A549 (cell line): ENCODE data around the gene CDC5L. TPM values are rescaled to one million over a fixed set of nuclear protein-coding genes. Genes with fewer than 3 reads are reported as not detected.
A peak's percentile ranks its signal among the peaks of the same experiment; 100 is the strongest.

Experiments
- ATAC-seq, 2 experiments: fragments of 200-7000 bp in 1 of 2; fragments of >200 bp in 1 of 2; cut with Nextera tagmentation in 1 of 2; cut with Tn5 transposase in 1 of 2; 3 replicates each; pipeline versions ENCODE4 v1.8.0 to v1.9.1; 2018 to 2020; ENCODE audit warnings: mild to moderate bottlenecking in 1 of 2, moderate library complexity in 1 of 2
- CTCF ChIA-PET: fragments of 300-600 bp; sonication (Branson Sonifier 250); formaldehyde crosslinking; extraction: SDS; loops from one replicate; lab custom pipeline; 2021; ENCODE audit warnings: antibody characterized with exemption, inconsistent platforms; lab: Yijun Ruan, JAX
- POLR2A ChIA-PET: fragments of 350-600 bp; formaldehyde crosslinking; extraction: SDS; loops from one replicate; lab custom pipeline; 2021; ENCODE audit warnings: antibody characterized with exemption, inconsistent platforms; lab: Yijun Ruan, JAX
- DNase-seq, 2 experiments: peaks; one replicate each; pipeline versions ENCODE4 v3.0.0 to v3.0.0-alpha.2; 2011 to 2016; ENCODE audit warnings: low read depth in 1 of 2, low spot score in 1 of 2
- FAIRE-seq: peaks from 2 replicates; lab custom pipeline; 2011; peaks lifted over from hg19 to GRCh38; lab: Jason Lieb, UNC
- H3K27ac ChIP-seq, 2 experiments: fragments of >200 bp; sonication (Bioruptor Twin); formaldehyde crosslinking; 3 replicates each; pipeline ENCODE4 v1.5.1; 2016 to 2017
- H3K4me1 ChIP-seq: fragments of >200 bp; sonication (Bioruptor Twin); formaldehyde crosslinking; 3 replicates; pipeline ENCODE4 v1.6.1; 2016
- H3K4me2 ChIP-seq: fragments of >200 bp; sonication (Bioruptor Twin); formaldehyde crosslinking; 3 replicates; pipeline ENCODE4 v1.6.1; 2016
- H3K4me3 ChIP-seq: fragments of >200 bp; sonication (Bioruptor Twin); formaldehyde crosslinking; 3 replicates; pipeline ENCODE4 v1.5.1; 2016
- H3K9me3 ChIP-seq: fragments of >200 bp; sonication (Bioruptor Twin); formaldehyde crosslinking; 3 replicates; pipeline ENCODE4 v1.6.1; 2016
- BHLHE40 ChIP-seq: IDR thresholded peaks from 2 replicates; pipeline ENCODE4 v1.6.1; 2012; ENCODE audit warnings: low read depth, low read length, inconsistent platforms
- CBX2 ChIP-seq: fragments of 200-600 bp; sonication (generic); IDR thresholded peaks from 2 replicates; pipeline ENCODE4 v1.6.1; 2016; ENCODE audit warnings: low read depth, mild to moderate bottlenecking, borderline replicate concordance
- EHMT2 ChIP-seq: fragments of 200-600 bp; sonication (generic); IDR thresholded peaks from 2 replicates; pipeline ENCODE4 v1.6.1; 2016; ENCODE audit warnings: antibody characterized with exemption, low read depth, mild to moderate bottlenecking, moderate library complexity
- GATA3 ChIP-seq: IDR thresholded peaks from 2 replicates; pipeline ENCODE4 v1.6.1; 2012; ENCODE audit warnings: borderline replicate concordance
- HDAC2 ChIP-seq: fragments of 200-600 bp; sonication (generic); IDR thresholded peaks from 2 replicates; pipeline ENCODE4 v1.6.1; 2016
- HES2 ChIP-seq: fragments of >200 bp; sonication (Bioruptor Twin); formaldehyde crosslinking; IDR thresholded peaks from 2 replicates; pipeline ENCODE4 v1.6.1; 2016
- HEYL ChIP-seq: fragments of 250-450 bp; sonication (Bioruptor Pico); IDR thresholded peaks from 2 replicates; pipeline ENCODE4 v1.8.0; 2021; ENCODE audit warnings: mild to moderate bottlenecking, moderate library complexity
- HMGXB4 ChIP-seq: fragments of 250-450 bp; sonication (Bioruptor Pico); IDR thresholded peaks from 2 replicates; pipeline ENCODE4 v1.5.0; 2021; ENCODE audit warnings: mild to moderate bottlenecking, moderate library complexity, borderline replicate concordance
- HOXA7 ChIP-seq: fragments of 250-450 bp; sonication (Bioruptor Pico); IDR thresholded peaks from 2 replicates; pipeline ENCODE4 v1.5.0; 2020; ENCODE audit warnings: mild to moderate bottlenecking, moderate library complexity
- HOXB13 ChIP-seq: fragments of 250-450 bp; sonication (Bioruptor Pico); IDR thresholded peaks from 2 replicates; pipeline ENCODE4 v1.5.0; 2020; ENCODE audit warnings: low read depth, mild to moderate bottlenecking, moderate library complexity
- HOXB5 ChIP-seq: fragments of 250-450 bp; sonication (Bioruptor Pico); IDR thresholded peaks from 2 replicates; pipeline ENCODE4 v1.5.0; 2020; ENCODE audit warnings: mild to moderate bottlenecking, moderate library complexity
- JUN ChIP-seq, 2 experiments: fragments of >200 bp; sonication (Bioruptor Twin); formaldehyde crosslinking; IDR thresholded peaks; 2 replicates in 1 of 2; 3 replicates in 1 of 2; pipeline ENCODE4 v1.6.1; 2016 to 2017
- JUNB ChIP-seq: fragments of >200 bp; sonication (Bioruptor Twin); formaldehyde crosslinking; IDR thresholded peaks from 2 replicates; pipeline ENCODE4 v1.6.1; 2016
- MAFK ChIP-seq: fragments of 450-650 bp; IDR thresholded peaks from 2 replicates; pipeline ENCODE4 v1.6.1; 2014; ENCODE audit not compliant: partially characterized antibody
- MAX ChIP-seq: IDR thresholded peaks from 2 replicates; pipeline ENCODE4 v1.6.1; 2012
- MAZ ChIP-seq: fragments of 150-350 bp; IDR thresholded peaks from 2 replicates; pipeline ENCODE4 v1.6.1; 2014; ENCODE audit warnings: antibody characterized with exemption, low read depth, low read length, borderline replicate concordance
- MYC ChIP-seq: IDR thresholded peaks from 2 replicates; pipeline ENCODE4 v1.6.1; 2012; ENCODE audit warnings: mild to moderate bottlenecking, inconsistent platforms, low read length, improper control_type of control experiment, borderline replicate concordance
- PHF8 ChIP-seq: fragments of 200-600 bp; sonication (generic); IDR thresholded peaks from 2 replicates; pipeline ENCODE4 v1.6.1; 2016; ENCODE audit warnings: low read depth, mild to moderate bottlenecking, antibody characterized with exemption, moderate library complexity, borderline replicate concordance
- POLR2A ChIP-seq: IDR thresholded peaks from 2 replicates; pipeline ENCODE4 v1.6.1; 2012; ENCODE audit warnings: mild to moderate bottlenecking, low read length
- RAD21 ChIP-seq, 2 experiments: fragments of >200 bp in 1 of 2; sonication (Bioruptor Twin) in 1 of 2; formaldehyde crosslinking in 1 of 2; IDR thresholded peaks in 1 of 2; conservative IDR thresholded peaks in 1 of 2; 2 replicates in 1 of 2; 3 replicates in 1 of 2; pipeline ENCODE4 v1.6.1; 2012 to 2018; ENCODE audit warnings: inconsistent platforms in 1 of 2
- RFX5 ChIP-seq: fragments of 450-650 bp; IDR thresholded peaks from 2 replicates; pipeline ENCODE4 v1.7.1; 2014; ENCODE audit warnings: antibody characterized with exemption, mild to moderate bottlenecking, moderate library complexity
- SMC3 ChIP-seq: fragments of >200 bp; sonication (Bioruptor Twin); formaldehyde crosslinking; IDR thresholded peaks from 3 replicates; pipeline ENCODE4 v1.6.1; 2018; ENCODE audit warnings: inconsistent platforms
- SREBF2 ChIP-seq: fragments of 450-650 bp; IDR thresholded peaks from 2 replicates; pipeline ENCODE4 v1.6.1; 2014; ENCODE audit warnings: mild to moderate bottlenecking, moderate library complexity
- ZFP36 ChIP-seq: fragments of 450-650 bp; IDR thresholded peaks from 2 replicates; pipeline ENCODE4 v1.6.1; 2014; ENCODE audit warnings: borderline replicate concordance; ENCODE audit not compliant: partially characterized antibody
- ZNF302 ChIP-seq: fragments of 250-450 bp; sonication (Bioruptor Pico); IDR thresholded peaks from 2 replicates; pipeline ENCODE4 v1.9.0; 2021; ENCODE audit warnings: inconsistent platforms, mild to moderate bottlenecking, moderate library complexity
- ZSCAN20 ChIP-seq: fragments of 250-450 bp; sonication (Bioruptor Pico); IDR thresholded peaks from 2 replicates; pipeline ENCODE4 v1.8.0; 2022; ENCODE audit warnings: mild to moderate bottlenecking, moderate library complexity
- WGBS: methylation state at CpG from one replicate; pipeline ENCODE4 v1.1.6; 2017; ENCODE audit errors: missing lambda C conversion rate; 5-methylcytosine and 5-hydroxymethylcytosine counted together
- polyA plus RNA-seq, 4 experiments: library from polyadenylated mRNA; depleted of rRNA in 3 of 4; stranded (reverse); fragments of >200 nt; fragmentation: RNase III in 1 of 4; extraction: RNeasy Plus Mini Kit Qiagen cat#74134 plus additional on column Dnase treatment in 1 of 4; gene quantifications; 2 replicates in 3 of 4; 3 replicates in 1 of 4; pipeline ENCODE4 v1.2.3, GENCODE V29; 2011 to 2017
- TF ChIP-seq, protein P1 (sequence below): fragments of >200 bp; sonication (Bioruptor Twin); formaldehyde crosslinking; IDR thresholded peaks from 3 replicates; pipeline ENCODE4 v1.5.1; 2016
- TF ChIP-seq, protein P2 (sequence below): fragments of 450-650 bp; IDR thresholded peaks from 2 replicates; pipeline ENCODE4 v1.6.1; 2014; ENCODE audit warnings: antibody characterized with exemption

Gene CDC5L
- polyA plus RNA-seq, 2 of the 4 experiments (the other 2 are of a cell fraction): 12.8 to 20.5 TPM

DNA sequence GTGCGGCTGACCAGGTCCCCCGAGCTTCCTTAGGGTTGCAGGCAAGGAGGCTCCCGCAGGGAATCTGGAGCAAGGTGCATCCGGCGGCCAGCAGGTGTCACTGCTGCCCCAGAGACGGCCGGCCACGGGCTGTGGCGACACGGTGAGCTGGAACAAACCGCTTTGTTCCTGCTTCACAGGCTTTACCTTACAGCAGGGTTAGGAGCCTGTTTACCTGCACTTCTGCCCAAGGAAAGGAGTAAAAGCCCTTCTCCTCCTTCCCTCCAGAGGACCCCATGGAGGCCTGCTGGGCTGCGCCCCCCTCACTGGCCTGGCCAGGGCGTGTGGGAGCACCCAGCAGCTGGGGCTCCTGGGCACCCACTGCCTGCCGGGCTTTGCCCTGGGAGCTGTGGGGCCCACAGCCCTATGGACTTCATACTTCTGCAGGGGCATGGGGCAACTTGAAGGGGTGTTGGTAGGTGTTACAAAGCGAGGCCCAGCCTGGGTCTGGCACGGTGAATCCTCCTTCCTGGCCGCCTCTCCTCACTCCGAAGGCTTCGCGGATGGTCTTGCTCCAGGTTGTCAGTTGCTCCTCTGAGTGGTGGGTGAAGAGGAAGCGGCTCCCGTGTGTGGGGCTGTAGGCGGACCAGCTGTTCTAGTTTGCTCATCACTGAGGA, 88.4 kb downstream of the CDC5L start:
- Histone ChIP-seq H3K4me1 (peaks cover 16% of the 10 kb centered on the region; the same call in 2 of the 3 replicates), H3K4me3 (no peak overlapping the region), H3K27ac (peak overlapping the region; percentile 57 to 85; a peak in 5 of 6 replicates)
- CTCF ChIA-PET: interaction anchor here (0.6 to 10.0 kb wide), 79 partner anchors 8 to 1454 kb away, joined by 3 to 85 read pairs (median 4); partner anchors contain the start of gene SUPT3H
- WGBS: 37% methylated on average over 17 of the region's 23 CpGs
- TF ChIP-seq JUN (IDR thresholded peaks at IDR 0.05) (no peak), CBX2 (no peak), HMGXB4 (no peak), PHF8 (no peak), RAD21 (conservative IDR thresholded peaks at IDR 0.05 in 1 of 2, IDR thresholded peaks at IDR 0.05 in 1 of 2) (peak; percentile 92 to 95), MAZ (no peak), HOXA7 (CRISPR knock-in tag) (no peak), ZSCAN20 (CRISPR knock-in tag) (no peak), SREBF2 (no peak), EHMT2 (no peak), MAFK (no peak), HDAC2 (no peak), ZNF302 (no peak), MYC (no peak), RFX5 (no peak), JUNB (no peak), HOXB13 (CRISPR knock-in tag) (no peak), HEYL (CRISPR knock-in tag) (no peak), SMC3 (peak; percentile 80), BHLHE40 (no peak), ZFP36 (no peak)
- TF ChIP-seq, protein P1, sequence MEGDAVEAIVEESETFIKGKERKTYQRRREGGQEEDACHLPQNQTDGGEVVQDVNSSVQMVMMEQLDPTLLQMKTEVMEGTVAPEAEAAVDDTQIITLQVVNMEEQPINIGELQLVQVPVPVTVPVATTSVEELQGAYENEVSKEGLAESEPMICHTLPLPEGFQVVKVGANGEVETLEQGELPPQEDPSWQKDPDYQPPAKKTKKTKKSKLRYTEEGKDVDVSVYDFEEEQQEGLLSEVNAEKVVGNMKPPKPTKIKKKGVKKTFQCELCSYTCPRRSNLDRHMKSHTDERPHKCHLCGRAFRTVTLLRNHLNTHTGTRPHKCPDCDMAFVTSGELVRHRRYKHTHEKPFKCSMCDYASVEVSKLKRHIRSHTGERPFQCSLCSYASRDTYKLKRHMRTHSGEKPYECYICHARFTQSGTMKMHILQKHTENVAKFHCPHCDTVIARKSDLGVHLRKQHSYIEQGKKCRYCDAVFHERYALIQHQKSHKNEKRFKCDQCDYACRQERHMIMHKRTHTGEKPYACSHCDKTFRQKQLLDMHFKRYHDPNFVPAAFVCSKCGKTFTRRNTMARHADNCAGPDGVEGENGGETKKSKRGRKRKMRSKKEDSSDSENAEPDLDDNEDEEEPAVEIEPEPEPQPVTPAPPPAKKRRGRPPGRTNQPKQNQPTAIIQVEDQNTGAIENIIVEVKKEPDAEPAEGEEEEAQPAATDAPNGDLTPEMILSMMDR: peak; percentile 82
- TF ChIP-seq, protein P2, sequence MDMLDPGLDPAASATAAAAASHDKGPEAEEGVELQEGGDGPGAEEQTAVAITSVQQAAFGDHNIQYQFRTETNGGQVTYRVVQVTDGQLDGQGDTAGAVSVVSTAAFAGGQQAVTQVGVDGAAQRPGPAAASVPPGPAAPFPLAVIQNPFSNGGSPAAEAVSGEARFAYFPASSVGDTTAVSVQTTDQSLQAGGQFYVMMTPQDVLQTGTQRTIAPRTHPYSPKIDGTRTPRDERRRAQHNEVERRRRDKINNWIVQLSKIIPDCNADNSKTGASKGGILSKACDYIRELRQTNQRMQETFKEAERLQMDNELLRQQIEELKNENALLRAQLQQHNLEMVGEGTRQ: no peak
- TF ChIP-seq, all 56 proteins: peak for 3
- Histone ChIP-seq H3K4me2 (peak overlapping the region; percentile 45), H3K9me3 (no peaks in the 10 kb centered on the region)
- POLR2A ChIA-PET: interaction anchor here (0.8 to 1.5 kb wide), 2 partner anchors 14 to 902 kb away, joined by 3 to 7 read pairs; partner anchors contain the start of gene SUPT3H
- peak; percentile 67 to 76 for DNase-seq
- peak; percentile 89 to 98 for ATAC-seq
- FAIRE-seq: no peak

DNA sequence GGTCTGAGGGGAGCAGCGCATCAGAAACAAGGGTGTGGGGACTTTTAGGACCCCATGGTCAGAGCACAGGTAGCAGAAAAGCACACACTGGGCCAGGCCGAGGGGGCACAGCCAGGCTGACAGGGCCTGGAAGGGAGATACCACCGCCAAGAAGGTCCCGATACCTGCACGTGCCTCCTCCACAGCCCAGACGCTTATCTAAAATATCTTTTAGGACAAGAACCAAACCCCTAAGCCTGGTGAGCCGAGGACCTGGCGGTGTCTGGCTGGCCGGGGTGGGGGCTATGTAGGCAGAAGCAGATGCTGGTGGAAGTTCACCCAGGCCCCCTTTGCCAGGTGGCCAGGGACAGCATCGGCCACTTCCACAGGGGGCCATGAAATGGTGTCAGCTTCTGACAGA, 89.3 kb downstream of the CDC5L start:
- H3K4me3 ChIP-seq: no peak overlapping the region
- H3K4me1 ChIP-seq: peaks cover 16% of the 10 kb centered on the region; the same call in 2 of the 3 replicates
- ChIA-PET CTCF (interaction anchor here (1.1 to 10.0 kb wide), 12 partner anchors 12 to 1446 kb away, joined by 3 to 85 read pairs (median 8); no protein-coding TSS in a partner anchor), POLR2A (no interaction called here)
- no peak overlapping the region for H3K27ac ChIP-seq
- WGBS: 63% methylated on average over 4 of the region's 10 CpGs
- no peak for DNase-seq
- no peak for FAIRE-seq
- H3K4me2 ChIP-seq: no peak overlapping the region
- H3K9me3 ChIP-seq: no peaks in the 10 kb centered on the region
- no peak for ATAC-seq
- TF ChIP-seq PHF8: no peak
- no peak for TF ChIP-seq MAZ
- no peak for TF ChIP-seq SREBF2
- TF ChIP-seq HOXB5 (CRISPR knock-in tag): no peak
- no peak for TF ChIP-seq POLR2A
- TF ChIP-seq JUNB: no peak
- TF ChIP-seq MAX: no peak
- no peak for TF ChIP-seq HOXB13 (CRISPR knock-in tag)
- no peak for TF ChIP-seq ZNF302
- no peak for TF ChIP-seq GATA3
- TF ChIP-seq HES2: no peak
- TF ChIP-seq, all 56 proteins: peak for 0
